HG03175 (cell line): Measurements from ENCODE around the gene FOXA2.
"Not testable (repeated sequence)": the region's sequence is repeated elsewhere in the genome, so short reads cannot be mapped to it uniquely, and the experiment has no call there.

ENCODE experiments used
- ATAC-seq: cut with Tn5 transposase; IDR thresholded peaks from one replicate; pipeline ENCODE4 v1.9.1; 2021; ENCODE audit warnings: mild to moderate bottlenecking, moderate library complexity; ENCODE audit not compliant: unreplicated experiment

FOXA2 gene

GRCh38 chr20:22569353-22569752, 15.0 kb downstream of the FOXA2 start:
- no peak for ATAC-seq

GRCh38 chr20:22568872-22569344, 15.5 kb downstream of the FOXA2 start:
- no peak for ATAC-seq

- ATAC-seq, result no peak
Measured at GRCh38 chr20:22567944-22568871, 16.2 kb downstream of the FOXA2 start.

GRCh38 chr20:22566876-22567658, 17.3 kb downstream of the FOXA2 start:
- no peak for ATAC-seq

DNA sequence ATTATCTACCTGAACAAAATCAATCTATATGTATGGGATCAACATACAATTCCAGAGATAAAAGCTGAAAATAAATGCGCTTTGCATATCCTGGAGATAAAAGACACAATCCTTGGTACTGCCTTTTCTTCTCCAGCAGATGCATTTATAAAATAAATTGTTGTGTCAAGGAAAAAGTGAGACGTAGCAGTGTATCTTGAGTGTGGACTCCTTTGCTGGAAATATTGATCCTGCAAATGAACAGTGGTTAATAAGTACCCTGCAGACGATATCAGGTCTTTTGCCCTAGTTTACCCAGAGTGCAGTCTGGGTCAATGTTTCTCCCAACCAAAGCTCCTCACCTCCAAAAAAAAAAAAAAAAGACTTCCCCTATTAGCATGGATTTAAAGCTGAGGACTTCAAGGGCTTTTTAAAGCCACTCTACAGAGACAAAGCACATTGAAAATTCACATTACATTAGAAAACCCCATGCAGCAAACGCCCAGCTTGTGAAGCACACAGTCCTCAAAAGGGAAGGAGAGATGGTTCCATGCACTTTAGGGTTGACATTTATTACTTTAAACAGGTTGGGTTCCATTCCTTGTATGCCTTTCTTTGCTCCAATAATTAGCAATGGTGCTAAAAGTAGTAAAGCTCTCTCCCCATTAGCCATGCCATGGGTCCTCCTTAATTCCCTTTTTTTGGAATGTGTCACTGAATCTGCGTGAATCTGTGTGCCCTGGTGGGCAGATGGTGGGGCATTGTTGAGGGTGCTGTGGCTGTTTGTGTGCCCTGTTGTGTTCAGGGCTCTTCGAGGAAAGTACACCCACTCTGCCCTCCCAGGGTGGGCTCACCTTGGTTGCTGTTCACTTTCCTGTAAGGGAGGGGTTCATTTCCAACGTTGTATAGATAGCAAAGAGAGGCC, 21.1 kb downstream of the FOXA2 start:
- no peak for ATAC-seq

GRCh38 chr20:22562620-22563019, 21.8 kb downstream of the FOXA2 start:
- no peak for ATAC-seq

GRCh38 chr20:22561965-22562577, 22.3 kb downstream of the FOXA2 start:
- no peak for ATAC-seq

DNA sequence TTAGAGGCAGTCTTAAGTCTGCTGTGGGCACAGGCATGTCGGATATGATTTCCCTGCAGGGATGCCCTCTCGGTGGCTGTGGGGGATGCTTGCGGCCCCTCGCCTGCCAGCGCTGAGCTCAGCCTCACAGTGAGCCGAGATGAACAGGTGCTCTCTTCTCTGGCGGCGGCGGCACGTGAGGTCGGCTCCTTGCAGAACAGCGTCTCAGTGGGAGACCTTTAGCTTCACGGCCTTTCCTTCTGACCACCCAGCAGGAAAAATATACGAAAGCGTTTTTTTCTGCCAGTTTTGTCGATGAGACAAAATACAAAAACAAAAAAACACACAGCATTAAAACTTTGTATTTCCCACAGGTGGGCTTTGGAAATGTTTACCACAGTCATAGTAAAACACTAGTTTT, 23.6 kb downstream of the FOXA2 start:
- ATAC-seq, result no peak

DNA sequence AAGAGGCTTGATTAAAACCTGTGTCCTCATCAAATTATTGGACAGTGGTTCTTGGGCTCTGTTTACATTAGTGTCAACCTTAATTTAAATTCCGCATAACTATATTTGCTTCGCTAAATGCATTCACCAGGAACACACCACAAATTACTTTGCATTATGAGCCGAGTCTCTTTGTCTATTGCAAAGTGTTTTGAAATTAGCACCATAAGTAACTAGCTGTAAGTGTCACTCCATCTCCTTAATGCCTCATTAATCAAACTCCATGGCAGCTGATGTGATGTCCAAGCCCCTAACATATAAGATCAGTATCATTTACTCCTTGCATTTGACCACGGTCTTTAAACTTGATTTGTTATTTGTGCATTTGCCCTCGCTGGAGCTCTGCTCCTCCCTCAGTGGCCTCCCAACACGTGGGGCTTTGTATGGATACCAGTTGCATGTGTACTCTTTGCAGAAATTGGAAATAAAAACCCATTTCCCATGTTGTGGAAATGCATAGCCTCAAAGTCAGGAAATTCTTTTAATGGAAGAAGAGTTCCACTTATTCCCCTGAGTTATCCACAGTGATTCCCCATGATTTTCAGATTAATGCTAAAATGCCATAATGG, 24.6 kb downstream of the FOXA2 start:
- no peak for ATAC-seq

DNA sequence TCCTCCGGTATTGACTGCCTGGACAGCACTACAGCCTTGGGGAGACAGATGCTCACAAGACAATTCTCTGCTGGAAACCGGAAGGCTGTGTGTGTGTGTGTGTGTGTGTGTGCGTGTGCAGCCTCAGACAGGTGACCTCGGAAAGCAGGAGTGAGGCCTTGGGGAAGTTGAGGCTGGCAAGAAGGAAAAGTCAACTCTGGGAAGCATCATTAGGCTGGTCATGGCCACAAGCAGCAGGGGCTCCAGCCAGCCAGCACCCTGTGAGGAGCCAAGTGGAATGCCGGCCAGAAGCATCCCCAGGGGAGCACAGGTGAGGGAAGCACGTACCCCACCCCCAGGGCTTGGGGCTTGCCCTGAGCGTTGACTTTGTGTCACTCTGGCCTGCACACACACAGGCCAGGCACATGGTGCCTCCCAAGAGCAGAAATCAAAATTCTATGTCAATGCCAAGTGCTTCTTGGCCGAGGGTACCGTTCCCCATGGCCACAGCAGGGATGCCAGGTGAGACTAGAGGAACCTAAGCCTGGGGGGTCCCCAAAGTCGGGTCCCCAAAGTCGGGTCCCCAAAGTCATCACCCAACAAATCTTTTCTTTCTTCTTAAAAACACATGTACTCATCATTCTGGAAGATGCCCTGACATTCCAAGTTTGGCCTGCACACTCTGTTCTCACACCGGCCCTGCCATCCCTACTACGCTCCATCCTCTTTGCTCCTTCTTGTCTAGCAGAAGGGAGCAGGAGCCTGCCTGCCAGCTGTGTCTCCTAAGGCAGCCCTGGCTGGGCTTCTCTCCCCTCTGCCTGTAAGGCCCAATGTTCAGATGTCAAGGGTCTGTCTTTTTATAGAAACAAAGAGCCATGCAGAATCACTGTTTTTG, 26.7 kb downstream of the FOXA2 start:
- ATAC-seq, result no peak

DNA sequence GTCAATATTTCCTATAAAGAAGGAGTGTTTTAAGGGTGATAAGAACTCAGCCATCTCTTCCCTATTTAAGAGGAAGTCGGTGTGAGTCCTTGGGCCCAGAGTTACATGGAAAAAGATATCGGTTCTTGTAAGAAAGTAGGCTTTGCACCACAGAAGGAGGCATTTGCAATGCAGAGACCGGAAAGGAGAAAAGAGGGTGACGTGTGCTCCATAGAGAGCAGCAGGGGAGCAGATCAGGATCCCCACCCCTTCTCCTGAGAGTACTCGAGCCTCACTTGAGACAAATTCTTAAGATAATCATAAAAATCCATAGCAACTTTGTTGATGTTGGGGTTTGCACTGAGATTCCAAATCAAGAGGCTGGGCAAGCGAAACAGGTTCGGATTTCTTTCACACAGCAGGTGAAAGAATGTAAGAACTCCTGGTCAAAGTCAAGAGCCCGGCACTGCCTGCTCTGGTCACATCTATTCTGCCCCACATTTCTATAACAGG, 27.8 kb downstream of the FOXA2 start:
- ATAC-seq, result no peak

GRCh38 chr20:22555791-22556564, 28.4 kb downstream of the FOXA2 start:
- no peak for ATAC-seq

- no peak for ATAC-seq
Measured at GRCh38 chr20:22554391-22554790, 30.0 kb downstream of the FOXA2 start.

- ATAC-seq, result not testable (repeated sequence)
Measured at GRCh38 chr20:22550514-22550913, 33.9 kb downstream of the FOXA2 start.

- no peak for ATAC-seq
Measured at GRCh38 chr20:22548040-22548439, 36.3 kb downstream of the FOXA2 start.

DNA sequence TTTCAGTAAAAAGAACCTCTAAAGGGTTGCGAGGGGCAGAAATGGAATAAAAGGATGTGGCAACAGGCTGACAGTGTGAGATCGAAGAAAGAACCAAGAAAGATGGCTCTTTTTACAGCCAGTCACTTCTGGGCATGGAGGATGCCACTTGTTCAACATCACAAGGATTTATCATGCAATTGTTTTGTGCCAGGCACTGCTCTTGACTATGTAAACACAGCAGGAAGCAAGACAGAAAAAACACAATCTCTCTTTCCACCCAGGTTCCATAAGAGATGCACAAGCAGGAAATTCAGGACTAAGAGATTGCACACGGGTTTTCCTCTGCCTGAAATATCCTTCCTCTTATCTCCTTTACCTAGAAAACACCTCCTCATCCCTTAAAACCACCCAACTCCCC, 38.0 kb downstream of the FOXA2 start:
- ATAC-seq, result no peak

DNA sequence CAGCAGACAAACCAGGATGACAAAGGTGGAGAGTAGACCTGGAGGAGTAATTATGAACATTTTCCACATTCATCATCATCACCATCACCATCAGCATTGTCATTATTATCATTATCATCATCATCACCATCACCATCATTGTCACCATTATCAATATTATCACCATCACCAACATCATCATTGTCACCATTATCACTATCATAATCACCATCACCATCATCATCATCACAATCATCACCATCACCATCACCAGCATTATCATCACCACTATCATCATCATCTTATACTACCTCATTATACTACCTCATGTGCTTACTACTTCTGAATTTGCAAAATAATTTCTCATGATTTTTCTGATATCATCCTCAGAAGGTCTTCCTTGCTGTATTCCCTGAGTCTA, 39.3 kb downstream of the FOXA2 start:
- no peak for ATAC-seq

DNA sequence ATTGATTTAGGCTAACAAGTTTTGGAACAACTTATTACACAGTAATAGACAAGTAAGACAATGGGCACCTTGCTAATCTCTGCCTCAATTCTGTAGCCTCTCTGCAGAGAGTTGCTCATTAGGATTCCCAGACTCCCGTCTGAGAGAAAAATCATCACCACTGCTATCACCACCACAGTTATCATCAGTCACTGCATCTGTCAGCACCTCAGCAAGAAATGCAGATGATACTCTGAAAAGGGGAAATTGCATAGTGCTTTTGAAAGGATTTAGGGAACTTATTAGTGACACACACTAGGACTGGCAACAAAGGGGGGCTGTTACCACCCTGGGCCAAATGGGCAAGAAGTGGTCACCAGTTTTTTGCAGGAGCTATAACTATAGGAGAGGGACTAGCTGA, 39.9 kb downstream of the FOXA2 start:
- no peak for ATAC-seq
